ENCODE data around the gene SAP30L.

GRCh38 chr5:154481584-154482381 is 36.0 kb downstream of the SAP30L start:
- TF ChIP-seq POLR2A (IDR thresholded peaks at IDR 0.05) (no peak), POLR2AphosphoS5 (IDR thresholded peaks at IDR 0.05) (no peak)
- TF ChIP-seq, protein P1, sequence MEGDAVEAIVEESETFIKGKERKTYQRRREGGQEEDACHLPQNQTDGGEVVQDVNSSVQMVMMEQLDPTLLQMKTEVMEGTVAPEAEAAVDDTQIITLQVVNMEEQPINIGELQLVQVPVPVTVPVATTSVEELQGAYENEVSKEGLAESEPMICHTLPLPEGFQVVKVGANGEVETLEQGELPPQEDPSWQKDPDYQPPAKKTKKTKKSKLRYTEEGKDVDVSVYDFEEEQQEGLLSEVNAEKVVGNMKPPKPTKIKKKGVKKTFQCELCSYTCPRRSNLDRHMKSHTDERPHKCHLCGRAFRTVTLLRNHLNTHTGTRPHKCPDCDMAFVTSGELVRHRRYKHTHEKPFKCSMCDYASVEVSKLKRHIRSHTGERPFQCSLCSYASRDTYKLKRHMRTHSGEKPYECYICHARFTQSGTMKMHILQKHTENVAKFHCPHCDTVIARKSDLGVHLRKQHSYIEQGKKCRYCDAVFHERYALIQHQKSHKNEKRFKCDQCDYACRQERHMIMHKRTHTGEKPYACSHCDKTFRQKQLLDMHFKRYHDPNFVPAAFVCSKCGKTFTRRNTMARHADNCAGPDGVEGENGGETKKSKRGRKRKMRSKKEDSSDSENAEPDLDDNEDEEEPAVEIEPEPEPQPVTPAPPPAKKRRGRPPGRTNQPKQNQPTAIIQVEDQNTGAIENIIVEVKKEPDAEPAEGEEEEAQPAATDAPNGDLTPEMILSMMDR (IDR thresholded peaks at IDR 0.05 in 8 of 11, conservative IDR thresholded peaks at IDR 0.05 in 3 of 11): no peak
